ENCODE data around the gene PRR23E.

Gene PRR23E, protein sequence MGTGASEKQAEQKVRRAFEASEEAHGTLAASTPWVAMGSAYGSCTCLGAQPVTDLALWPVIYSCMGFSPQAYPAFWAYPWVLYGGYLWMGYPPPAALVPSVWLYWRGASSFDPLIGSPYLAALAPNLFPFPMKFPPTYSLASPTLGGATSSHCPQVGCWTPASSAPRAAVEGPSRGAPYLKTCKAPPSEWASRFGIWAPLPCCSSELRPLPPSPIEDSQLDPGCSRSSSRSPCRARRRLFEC

DNA sequence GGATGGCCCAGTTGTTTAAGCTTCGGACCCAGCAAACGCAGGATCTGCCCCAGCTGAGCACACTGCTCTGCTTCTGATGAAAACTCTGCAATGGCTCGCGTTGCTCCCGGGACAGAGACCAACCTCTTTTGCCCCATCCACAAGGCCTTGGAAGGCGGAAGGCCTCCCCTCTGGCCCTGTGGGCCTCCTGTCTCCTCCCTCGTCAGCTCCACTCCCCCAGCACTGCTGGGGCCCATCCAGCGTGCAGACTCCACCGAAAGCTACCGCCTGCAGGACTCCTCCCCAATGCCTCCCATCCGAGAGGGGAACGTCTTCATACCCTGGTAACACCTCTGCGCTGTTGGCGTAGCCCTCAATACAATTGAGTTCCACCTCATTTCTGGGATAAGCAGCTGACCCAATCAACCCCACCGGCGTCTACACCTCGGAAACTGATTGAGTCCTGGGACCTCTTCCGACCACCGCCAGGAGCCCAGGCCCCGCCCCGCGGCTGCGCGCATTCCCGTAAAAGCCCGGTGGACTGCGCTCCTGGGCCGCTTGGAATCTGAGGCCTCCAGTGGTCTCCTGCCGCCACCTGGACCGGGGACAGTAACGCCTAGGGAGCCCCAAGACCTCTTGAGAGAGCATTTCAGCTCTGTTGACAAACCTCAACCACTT, at the start of gene PRR23E:
Gene PRR23E, plus strand, starts transcription at position 556 of the 657 bp plus-strand sequence. CDS start 3,555 bp downstream, outside the sequence.
- DNase-seq (ENCODE audit: low read depth), result no peak

DNA sequence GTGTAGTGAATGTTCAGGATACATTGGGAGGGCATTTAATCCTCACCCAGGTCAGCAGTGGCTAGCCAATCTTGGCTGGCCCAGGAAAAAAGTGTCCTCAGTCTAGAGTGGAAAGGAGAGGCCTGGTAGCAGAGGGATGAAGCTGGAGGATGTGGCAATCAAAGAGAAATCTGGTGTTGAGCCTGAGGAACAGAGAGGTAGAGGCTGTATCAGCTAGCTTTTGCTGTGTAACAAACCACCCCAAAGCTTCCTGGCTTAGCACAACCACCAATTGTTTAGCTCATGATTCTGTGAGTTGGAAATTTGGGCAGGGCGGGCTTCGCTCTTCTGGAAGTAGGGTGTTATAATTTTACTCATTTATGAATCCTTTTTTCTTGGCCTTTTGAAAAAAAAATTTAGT, 49.8 kb upstream of the PRR23E start:
- DNase-seq (ENCODE audit: low read depth), result no peak

DNA sequence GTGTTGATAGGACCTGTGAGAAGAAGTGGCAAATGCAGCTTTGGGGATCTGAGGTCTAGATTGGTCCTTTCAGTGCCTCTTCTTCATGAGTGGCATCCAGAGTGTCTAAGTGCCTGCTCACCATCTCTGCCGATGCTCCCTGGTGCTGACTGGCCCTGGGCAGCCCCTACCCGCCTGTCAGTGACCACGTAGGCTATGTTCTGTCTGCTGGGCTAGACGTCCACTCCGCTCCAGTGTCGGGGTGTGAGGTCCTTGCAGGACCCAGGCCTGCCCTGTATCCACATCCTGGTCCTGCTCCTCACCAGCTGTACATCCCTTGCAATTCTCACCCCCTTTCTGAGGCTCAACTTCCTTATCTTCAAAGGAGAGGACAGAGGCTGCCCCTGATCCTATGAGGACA, 48.3 kb upstream of the PRR23E start:
- DNase-seq (ENCODE audit: low read depth), result no peak

DNA sequence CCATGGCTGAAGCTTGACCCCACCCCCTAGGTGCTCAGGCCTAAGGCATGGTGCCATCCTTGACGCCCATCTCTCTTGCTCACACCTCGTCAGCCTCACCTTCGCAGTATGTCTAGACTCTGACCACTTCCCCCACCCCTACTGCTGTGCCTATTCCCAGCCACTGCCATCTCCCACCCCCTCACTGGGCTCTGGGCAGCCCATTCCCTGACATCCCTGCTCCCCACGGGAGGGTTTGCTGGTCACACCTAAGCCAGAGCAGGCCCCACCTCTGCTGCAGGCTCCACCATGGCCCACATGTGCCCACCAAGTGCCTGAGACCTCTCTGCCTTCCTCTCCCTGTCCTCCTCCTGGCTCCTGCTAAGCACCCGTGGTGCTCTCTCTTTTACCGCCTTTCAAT, 47.7 kb upstream of the PRR23E start:
- no peak for DNase-seq (ENCODE audit: low read depth)

DNA sequence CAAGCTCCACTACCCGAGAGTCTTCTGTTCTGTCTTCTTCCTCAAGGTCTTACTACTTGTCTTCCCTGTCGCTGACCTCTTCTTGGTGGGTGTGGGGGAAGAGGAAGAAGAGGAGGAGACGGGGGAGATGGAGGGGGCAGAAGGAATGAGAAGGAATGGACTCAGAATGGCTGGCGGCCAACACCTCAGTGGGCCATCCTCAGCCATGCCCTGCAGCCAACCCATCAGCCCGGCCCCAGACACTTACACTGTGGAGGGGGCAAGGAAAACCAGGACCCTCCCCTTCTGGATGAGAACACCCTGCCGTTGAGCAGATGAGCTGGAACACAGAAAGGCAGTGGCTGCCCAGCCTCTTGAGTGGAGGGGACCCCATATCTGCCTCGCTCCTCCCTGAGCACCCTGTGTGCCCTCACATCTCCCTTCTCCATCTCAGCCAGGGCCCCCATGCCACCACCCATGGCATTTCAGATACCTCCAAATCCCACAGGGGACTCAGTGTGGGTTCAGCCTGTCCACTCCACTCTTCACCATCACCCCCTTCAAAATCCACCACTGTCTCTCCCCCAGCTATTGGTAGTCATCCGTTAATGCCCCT, 45.5 kb upstream of the PRR23E start:
- no peak for DNase-seq (ENCODE audit: low read depth)

DNA sequence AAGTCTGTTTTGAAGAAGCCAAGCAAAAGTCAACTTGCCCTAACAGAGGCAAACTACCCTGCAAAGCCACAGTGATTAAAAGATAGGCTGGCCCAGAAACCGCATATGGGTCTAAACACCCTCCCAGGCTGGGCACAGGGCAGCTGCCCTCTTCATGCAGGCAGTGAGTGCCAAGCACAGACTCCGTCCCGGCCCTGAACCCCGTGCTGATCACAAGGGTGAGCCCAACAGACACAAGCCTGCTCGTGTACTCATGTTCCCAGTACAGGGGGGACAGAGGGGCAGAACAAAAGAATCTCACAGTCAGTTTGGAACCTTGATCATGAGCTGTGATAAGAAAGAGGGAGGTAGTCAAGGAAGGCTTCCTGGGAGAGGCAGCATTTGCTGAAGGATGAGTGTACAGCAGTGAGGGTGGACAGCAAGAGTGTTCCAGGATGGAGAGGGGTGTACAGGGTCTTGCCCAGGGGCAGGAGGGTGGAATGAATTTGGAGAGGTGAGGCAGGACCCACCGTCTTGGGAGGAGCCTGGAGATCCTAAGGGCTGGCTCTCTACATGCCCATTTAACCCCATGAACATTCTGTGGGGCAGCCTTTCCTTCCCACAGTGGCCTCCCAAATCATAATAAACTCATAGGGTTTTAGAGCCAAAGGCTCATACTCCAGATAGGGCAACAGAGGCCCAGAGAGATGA, 43.2 kb upstream of the PRR23E start:
- DNase-seq (ENCODE audit: low read depth), result no peak

DNA sequence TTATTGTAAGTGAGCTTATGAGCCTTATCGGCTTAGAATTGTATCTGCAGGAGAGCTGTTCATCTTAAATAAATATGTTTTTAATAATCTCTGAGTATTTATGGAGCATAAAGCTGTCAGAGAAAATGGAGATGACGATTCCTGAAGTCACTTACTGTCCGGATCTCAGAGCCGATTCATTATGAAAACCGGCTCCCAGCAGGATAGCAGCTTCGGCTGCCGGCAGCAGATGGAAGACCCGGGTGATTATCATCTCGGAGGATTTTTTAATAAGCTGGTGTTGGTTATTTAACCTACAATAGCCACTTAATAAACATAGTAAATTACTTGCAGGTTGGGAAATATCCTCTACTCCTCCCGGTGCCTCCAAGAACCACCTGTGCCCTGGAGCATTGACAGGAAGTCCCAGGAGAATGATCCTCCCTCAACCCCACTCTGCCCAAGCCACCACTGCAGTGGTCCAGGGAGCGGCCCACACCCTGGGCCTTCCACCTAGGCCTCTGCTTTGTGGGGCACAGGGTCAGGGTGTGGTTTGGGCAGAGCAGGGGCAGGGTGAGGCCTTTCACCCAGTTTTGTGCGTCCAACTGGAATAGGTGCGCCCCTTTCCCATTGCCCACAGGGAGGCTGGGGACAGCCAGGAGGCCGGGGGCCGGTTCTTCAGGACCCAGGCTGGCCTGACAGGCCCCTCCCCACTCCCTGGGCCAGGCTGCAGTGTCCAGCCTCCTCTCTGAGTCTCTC, 42.2 kb upstream of the PRR23E start:
- no peak for DNase-seq (ENCODE audit: low read depth)

DNA sequence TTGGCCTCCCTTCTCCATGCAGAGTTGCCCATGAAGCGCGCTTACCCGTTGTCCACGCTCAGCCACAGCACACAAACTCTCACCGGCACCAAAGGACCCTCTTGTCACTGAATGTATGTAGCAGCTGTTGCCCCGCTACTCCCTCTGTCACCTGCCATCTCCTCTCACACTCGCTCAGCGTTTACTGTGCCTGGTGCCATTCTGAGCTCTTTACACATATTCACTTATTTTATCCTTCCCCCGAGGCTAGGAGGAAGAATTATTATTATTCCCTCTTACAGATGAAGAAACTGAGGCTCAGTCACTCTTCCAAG, 41.7 kb upstream of the PRR23E start:
- no peak for DNase-seq (ENCODE audit: low read depth)

DNA sequence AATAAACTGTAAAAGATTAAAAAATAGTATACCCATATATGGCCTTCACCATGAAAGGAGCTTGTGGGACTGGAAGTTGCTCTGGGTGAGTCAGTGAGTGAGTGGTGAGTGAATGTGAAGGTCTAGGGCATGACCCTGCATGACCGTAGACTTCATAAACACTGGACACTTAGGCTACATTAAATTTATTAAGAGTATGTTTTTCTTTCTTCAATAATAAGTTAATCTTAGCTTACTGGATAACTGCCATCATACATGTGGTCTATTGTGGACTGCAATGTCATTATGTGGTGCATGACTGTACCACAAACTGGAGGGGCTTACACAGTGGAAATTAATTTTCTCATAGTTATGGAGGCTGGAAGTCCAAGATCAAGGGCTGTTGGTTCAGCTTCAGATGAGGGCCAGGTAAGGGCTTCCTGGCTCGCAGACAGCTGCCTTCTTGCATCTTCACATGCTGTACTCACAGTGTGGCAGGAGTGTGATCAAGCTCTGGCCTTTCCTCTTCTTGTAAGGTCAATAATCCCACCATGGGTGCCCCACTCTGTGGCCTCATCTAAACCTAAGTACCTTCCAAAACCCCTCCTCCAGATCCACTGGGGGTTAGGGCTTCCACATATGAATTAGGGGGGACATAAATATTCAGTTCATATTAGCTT, 40.8 kb upstream of the PRR23E start:
- DNase-seq (ENCODE audit: low read depth), result peak; percentile 55

DNA sequence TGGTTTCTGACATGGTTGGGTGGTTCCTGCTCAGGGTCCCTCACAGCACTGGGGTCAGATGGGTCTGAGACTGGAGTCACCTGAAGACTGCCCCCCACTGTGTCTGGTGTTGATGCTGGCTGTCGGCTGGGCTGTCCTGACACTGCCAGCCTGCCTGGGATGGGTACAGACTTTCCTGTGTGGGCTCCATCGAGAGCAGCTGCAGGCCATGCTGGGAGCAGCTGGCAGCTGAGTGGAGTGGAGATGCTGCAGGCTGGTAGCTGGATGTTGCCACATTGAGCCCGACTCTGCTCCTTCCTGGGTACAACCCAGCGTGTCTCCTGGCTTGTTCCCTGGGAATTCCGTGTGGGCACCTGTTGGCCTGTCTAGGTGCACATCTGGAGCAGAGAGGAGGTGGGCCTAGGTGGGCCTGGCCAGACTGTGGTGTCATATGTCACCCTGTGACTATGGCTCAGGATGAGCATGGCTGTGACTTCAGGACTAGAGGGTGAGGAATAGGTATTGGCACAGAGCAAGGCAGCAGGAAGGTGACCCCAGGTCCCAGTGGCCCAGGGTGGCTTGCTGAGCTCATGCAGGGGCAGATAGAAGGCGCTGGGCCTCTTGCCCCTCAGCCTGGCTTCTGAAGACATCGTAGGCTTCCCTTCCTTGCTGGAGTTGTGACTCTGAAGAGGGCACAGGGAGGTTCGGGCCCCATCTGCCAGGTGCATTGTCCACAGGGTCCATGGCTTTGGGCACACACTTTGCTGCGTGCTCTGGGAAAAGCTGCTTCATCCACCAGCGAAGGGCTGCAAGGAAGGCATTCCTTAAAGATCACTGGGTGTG, 40.0 kb upstream of the PRR23E start:
- no peak for DNase-seq (ENCODE audit: low read depth)

DNA sequence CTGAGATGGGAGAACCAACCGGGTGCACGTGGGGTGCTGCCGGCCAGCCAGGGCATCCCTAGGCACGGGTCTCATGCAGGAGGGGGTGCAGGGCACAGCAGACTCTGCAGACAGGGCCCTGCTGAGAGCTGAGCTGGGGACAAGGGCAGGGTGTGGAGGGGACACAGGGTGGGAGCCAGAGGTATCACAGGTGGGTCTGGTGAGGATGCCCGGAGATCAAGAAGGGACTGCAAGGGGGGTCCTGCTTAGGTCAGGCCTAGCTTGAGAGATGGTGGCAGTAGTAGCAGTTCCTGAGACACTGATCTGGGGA, 39.5 kb upstream of the PRR23E start:
- DNase-seq (ENCODE audit: low read depth), result no peak

DNA sequence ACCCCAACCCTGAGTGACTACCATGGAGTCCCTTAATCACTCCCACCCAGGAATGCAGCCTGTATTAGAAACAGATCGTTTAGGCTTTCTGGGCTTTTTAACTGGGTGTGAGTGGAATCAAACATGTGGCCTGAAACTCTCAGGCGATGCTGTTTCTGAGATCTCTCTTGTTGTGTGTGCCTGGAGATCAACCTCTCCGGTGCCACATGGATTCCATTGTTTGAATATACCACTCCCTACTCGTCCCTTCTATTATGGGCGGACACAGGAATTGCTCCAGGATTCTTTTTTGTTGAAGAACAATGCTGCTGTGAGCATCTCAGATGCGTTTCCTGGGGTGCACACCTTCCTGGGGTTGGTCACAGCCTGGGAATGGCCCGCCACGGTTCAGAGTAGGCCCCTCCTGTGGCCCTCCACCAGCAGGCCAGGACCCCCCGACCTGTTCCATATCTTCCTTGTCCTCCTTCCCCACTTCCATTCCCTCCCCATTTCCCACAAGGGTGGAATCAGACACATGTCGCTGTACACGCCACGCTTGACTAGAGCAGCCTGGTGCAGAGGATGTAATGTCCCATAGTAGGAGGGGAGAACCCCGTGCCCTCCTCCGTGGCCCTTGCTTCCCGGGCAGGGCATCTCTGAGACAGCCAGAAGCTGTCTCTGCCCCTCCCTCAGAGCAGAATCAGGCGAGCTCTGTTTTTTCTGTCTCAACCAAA, 36.4 kb upstream of the PRR23E start:
- no peak for DNase-seq (ENCODE audit: low read depth)

DNA sequence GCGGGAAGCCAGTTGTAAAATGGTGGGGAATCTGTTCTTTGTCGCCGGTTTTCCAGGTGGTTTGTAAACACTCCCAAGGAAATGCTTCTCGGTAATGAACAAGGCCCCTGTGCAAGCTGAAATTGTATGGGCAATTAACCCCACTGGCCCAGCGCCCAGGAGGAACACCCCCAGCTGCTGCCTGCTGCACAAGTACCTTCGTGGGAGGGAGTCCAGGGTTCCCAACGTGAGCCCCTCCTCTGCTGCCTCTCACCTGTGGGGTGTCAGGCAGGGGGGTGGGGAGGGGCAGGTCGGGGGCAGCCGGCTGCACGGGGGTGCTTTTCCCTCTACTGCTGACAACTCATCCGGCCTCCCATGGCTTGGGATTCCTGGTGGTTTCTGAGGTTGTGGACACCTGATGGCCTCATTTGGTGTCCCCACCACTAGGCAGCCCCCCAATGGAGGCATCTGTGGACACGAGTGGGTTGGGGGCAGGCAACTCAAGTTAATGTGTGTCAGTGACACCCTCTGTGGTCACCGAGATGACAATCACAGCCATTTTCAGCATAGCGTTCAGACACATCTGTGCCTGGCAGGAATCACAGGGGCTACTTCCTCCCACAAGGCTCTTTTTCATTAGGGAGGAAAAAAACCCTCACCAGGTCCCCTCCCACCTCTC, 35.6 kb upstream of the PRR23E start:
- DNase-seq (ENCODE audit: low read depth), result no peak

DNA sequence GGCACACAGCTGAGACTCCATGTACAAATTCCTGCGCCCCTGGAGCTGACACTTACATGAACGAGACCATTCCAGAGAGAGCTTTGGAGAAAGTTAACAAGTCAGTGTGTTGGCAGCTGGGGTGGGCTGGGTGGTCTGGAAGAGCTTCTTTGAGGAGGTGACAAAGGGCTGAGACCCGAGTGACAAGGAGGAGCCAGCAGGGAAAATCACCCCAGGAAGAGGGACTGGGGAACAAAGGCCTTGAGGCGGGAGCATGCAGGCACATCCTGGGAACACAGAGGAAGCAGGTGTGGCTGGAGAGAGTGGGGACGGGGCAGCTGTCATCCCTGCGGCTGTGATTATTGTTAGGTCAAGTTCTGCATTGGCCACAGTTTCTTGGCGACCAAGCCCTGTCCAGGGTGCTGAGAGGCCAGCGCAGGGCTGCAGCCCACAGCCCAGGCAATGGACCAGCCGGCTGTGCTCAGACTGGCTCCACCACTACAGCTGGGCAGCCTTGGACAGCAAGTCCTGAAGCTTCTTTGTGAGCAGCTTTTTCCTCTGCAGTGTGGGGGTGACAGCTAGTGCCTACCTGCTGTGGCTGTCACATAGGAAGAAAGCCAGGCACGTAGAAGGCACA, 34.2 kb upstream of the PRR23E start:
- no peak for DNase-seq (ENCODE audit: low read depth)

DNA sequence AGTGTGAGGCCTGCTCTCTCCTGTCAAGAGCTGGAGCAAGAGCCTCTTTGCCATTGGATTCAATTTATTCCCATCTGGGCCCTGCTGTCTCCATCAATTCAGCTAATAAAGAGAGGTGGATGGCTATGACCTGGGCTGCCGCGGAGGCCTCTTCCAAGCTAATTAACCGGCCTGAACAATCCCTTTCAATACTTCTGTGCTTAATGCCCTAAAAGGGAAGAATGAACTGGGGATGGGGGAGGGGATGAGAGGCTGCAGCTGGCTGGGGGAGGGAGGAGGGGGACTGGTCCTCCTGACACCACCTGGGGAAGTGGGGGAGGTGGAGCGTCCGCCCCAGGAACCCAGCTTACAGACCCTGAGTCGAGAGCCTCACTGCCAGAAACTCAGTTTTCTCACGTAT, 33.4 kb upstream of the PRR23E start:
- DNase-seq (ENCODE audit: low read depth), result no peak

DNA sequence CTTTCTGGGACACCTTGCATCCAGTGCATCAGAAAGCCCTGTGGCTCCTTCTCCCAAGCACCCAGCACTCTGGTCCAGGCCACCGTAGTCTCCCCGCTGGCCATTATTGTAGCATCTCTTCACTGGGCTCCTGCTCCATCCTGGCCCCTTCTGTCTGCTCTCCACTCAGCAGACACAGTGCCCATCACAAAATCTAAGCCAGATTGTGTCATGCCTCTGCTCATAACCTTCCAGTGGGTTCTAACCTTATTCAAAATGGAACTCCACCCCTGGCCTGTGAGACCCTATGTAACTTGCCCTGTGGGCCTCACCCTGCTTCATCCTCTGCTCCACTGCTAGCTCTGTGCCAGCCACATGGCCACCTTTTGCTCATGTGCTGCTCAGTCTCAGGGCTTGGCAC, 31.7 kb upstream of the PRR23E start:
- no peak for DNase-seq (ENCODE audit: low read depth)

DNA sequence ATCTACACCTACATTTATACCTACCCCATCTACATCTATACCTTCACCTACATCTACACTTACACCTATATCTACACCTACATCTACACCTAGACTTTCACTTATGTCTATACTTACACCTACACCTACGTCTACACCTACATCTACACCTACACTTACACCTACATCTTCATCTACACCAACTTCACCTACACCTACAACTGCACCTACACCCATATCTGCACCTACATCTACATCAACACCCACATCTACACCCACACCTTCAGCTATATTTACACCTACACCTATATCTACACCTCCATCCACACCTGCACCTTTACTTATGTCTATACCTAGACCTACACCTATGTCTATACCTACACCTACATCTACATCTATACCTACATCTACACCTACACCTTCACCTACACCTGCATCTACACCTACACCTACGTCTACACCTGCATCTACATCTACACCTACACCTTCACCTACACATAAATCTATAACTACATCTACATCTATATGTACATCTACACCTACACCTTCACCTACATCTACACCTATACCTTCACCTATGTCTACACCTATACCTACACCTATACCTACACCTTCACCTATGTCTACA, 30.9 kb upstream of the PRR23E start:
- no peak for DNase-seq (ENCODE audit: low read depth)

DNA sequence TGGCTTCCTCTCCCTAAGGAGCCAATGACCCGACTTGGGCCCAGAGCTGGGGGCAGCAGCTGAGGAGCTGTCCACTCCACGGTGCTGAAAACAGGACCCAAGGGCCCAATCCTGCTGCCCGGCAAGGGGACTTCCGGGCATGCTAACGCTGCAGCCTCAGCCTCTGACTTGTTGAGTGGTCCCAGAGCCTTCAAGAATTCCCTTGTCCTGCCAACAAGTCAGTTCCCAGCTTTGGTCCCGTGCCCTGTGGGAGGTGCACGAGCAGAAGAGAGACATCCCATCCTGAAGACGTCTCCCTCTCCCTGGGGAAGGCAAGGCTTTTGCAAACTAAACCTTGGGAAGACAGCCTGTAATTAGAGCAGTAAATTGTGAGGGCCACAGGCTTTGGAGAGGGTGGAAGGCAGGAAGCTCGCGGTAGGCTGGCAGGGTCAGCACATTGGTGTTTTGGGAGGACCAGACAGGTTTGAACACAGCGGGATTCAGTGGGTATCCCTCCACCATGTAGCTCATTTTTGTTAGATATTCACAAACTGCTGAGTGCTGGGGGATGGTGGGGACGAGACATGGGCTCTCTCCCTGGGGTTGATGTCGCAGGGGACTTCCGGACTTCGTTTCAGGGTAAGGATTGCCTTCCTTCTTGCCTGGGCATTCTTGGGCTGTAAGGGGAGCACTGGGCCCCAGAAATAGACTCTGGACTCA, 29.8 kb upstream of the PRR23E start:
- DNase-seq (ENCODE audit: low read depth), result no peak

DNA sequence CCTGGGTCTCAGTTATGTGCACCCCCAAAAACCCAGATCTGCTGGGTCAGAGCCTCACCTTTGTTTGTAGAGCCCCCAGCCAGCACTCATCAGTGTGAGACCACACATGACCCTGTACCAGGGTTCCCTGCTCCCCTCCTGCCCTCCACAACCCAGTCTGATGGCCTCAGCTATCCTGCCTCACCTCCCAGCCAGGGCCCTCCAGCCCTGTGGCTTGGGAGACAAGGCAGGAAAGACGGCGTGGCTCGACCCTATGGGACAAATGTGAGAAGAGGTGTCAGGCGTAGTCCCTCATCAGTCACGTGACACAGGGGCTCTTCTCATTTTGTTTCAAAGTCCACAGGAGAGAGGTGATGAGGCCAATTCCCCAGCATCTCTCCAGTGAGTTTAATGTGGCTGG, 28.3 kb upstream of the PRR23E start:
- no peak for DNase-seq (ENCODE audit: low read depth)

Data from stromal cell of bone marrow (primary cell).